WTC11 (cell line): Measurements from ENCODE around the gene BGN. TPM values are rescaled to one million over a fixed set of nuclear protein-coding genes. Genes with fewer than 3 reads are reported as not detected.

Experiments
- ATAC-seq: fragments of 200-7000 bp; cut with Tn5 transposase; 2 replicates; pipeline ENCODE4 v1.10.0; 2021; ENCODE audit warnings: mild to moderate bottlenecking, moderate library complexity
- CTCF ChIA-PET: fragments of 300-600 bp; sonication (Branson Sonifier 250); formaldehyde crosslinking; loops from one replicate; lab custom pipeline; 2021; ENCODE audit warnings: antibody characterized with exemption; lab: Charles Lee
- POLR2A ChIA-PET: fragments of 350-600 bp; sonication (Branson Sonifier 250); formaldehyde crosslinking; loops from one replicate; lab custom pipeline; 2021; ENCODE audit warnings: antibody characterized with exemption; lab: Charles Lee
- DNase-seq: peaks from one replicate; pipeline ENCODE4 v3.0.0; 2021; ENCODE audit warnings: low spot score
- H3K27ac Mint-ChIP-seq: 2 replicates; pipeline ENCODE4 v1.8.0; 2021; ENCODE audit warnings: mixed read lengths
- H3K27me3 Mint-ChIP-seq: 2 replicates; pipeline ENCODE4 v1.8.0; 2021; ENCODE audit warnings: low read depth, mild to moderate bottlenecking, moderate library complexity, mixed read lengths
- H3K36me3 Mint-ChIP-seq: 2 replicates; pipeline ENCODE4 v1.8.0; 2021; ENCODE audit warnings: mixed read lengths
- H3K4me1 Mint-ChIP-seq: 2 replicates; pipeline ENCODE4 v1.8.0; 2022; ENCODE audit warnings: mixed read lengths
- H3K4me3 Mint-ChIP-seq: 2 replicates; pipeline ENCODE4 v1.8.0; 2021; ENCODE audit warnings: mild to moderate bottlenecking, moderate library complexity, mixed read lengths
- H3K9me3 Mint-ChIP-seq: 2 replicates; pipeline ENCODE4 v1.8.0; 2021; ENCODE audit warnings: mixed read lengths
- AR ChIP-seq: fragments of 250-450 bp; sonication (Bioruptor Pico); IDR thresholded peaks from 2 replicates; pipeline ENCODE4 v1.9.0; 2021; ENCODE audit warnings: mild to moderate bottlenecking
- CDX4 ChIP-seq: fragments of 250-450 bp; sonication (Bioruptor Pico); IDR thresholded peaks from 2 replicates; pipeline ENCODE4 v1.9.0; 2021; ENCODE audit warnings: moderate library complexity, mild to moderate bottlenecking, inconsistent platforms, borderline replicate concordance
- CREM ChIP-seq: sonication (generic); formaldehyde crosslinking; IDR thresholded peaks from 2 replicates; pipeline ENCODE4 v1.8.1; 2022; ENCODE audit warnings: mild to moderate bottlenecking, missing genetic modification reagents, moderate library complexity
- E2F5 ChIP-seq: sonication (generic); formaldehyde crosslinking; IDR thresholded peaks from 2 replicates; pipeline ENCODE4 v1.8.1; 2022; ENCODE audit warnings: mild to moderate bottlenecking, moderate library complexity, missing genetic modification reagents
- FOXK1 ChIP-seq: sonication (generic); formaldehyde crosslinking; IDR thresholded peaks from 2 replicates; pipeline ENCODE4 v1.8.0; 2022; ENCODE audit warnings: mild to moderate bottlenecking, moderate library complexity, missing genetic modification reagents
- MAX ChIP-seq: sonication (generic); formaldehyde crosslinking; IDR thresholded peaks from 2 replicates; pipeline ENCODE4 v1.8.0; 2022; ENCODE audit warnings: mild to moderate bottlenecking, missing genetic modification reagents
- NFE2L1 ChIP-seq: sonication (generic); formaldehyde crosslinking; IDR thresholded peaks from 2 replicates; pipeline ENCODE4 v1.8.1; 2023; ENCODE audit warnings: missing genetic modification reagents
- NR1H2 ChIP-seq: sonication (generic); formaldehyde crosslinking; IDR thresholded peaks from 2 replicates; pipeline ENCODE4 v1.9.0; 2021; ENCODE audit warnings: mild to moderate bottlenecking, moderate library complexity, missing genetic modification reagents
- RORB ChIP-seq: fragments of 250-450 bp; sonication (Bioruptor Pico); IDR thresholded peaks from 2 replicates; pipeline ENCODE4 v1.9.0; 2021; ENCODE audit warnings: mild to moderate bottlenecking
- SMAD4 ChIP-seq: sonication (generic); formaldehyde crosslinking; IDR thresholded peaks from 2 replicates; pipeline ENCODE4 v1.8.0; 2022; ENCODE audit warnings: mild to moderate bottlenecking, missing genetic modification reagents
- STAT6 ChIP-seq: sonication (generic); formaldehyde crosslinking; conservative IDR thresholded peaks from 2 replicates; pipeline ENCODE4 v1.8.1; 2023; ENCODE audit warnings: mild to moderate bottlenecking, low read depth, missing genetic modification reagents, moderate library complexity
- TCF7 ChIP-seq: sonication (generic); formaldehyde crosslinking; IDR thresholded peaks from 2 replicates; pipeline ENCODE4 v1.8.0; 2022; ENCODE audit warnings: mild to moderate bottlenecking, low read depth, missing genetic modification reagents, moderate library complexity
- TEAD4 ChIP-seq: sonication (generic); formaldehyde crosslinking; IDR thresholded peaks from 2 replicates; pipeline ENCODE4 v1.8.0; 2022; ENCODE audit warnings: mild to moderate bottlenecking, missing genetic modification reagents
- USF2 ChIP-seq: sonication (generic); formaldehyde crosslinking; IDR thresholded peaks from 2 replicates; pipeline ENCODE4 v1.8.1; 2023; ENCODE audit warnings: mild to moderate bottlenecking, missing genetic modification reagents, moderate library complexity
- ZBTB21 ChIP-seq: sonication (generic); formaldehyde crosslinking; IDR thresholded peaks from 2 replicates; pipeline ENCODE4 v1.8.1; 2023; ENCODE audit warnings: mild to moderate bottlenecking, missing genetic modification reagents, borderline replicate concordance
- ZBTB43 ChIP-seq: sonication (generic); formaldehyde crosslinking; IDR thresholded peaks from 2 replicates; pipeline ENCODE4 v1.8.1; 2023; ENCODE audit warnings: mild to moderate bottlenecking, missing genetic modification reagents
- ZNF232 ChIP-seq: sonication (generic); formaldehyde crosslinking; IDR thresholded peaks from 2 replicates; pipeline ENCODE4 v1.8.0; 2022; ENCODE audit warnings: mild to moderate bottlenecking, missing genetic modification reagents
- ZNF396 ChIP-seq: fragments of 250-450 bp; sonication (Bioruptor Pico); IDR thresholded peaks from 2 replicates; pipeline ENCODE4 v1.8.0; 2021; ENCODE audit warnings: mild to moderate bottlenecking, moderate library complexity, borderline replicate concordance
- ZNF416 ChIP-seq: fragments of 250-450 bp; sonication (Bioruptor Pico); IDR thresholded peaks from 2 replicates; pipeline ENCODE4 v1.9.0; 2021; ENCODE audit warnings: mild to moderate bottlenecking, inconsistent platforms
- ZNF671 ChIP-seq: fragments of 250-450 bp; sonication (Bioruptor Pico); IDR thresholded peaks from 2 replicates; pipeline ENCODE4 v1.8.0; 2021; ENCODE audit warnings: mild to moderate bottlenecking
- ZSCAN18 ChIP-seq: fragments of 250-450 bp; sonication (Bioruptor Pico); IDR thresholded peaks from 2 replicates; pipeline ENCODE4 v2.1.2; 2022; ENCODE audit warnings: mild to moderate bottlenecking, moderate library complexity
- total RNA-seq: library from RNA; stranded (reverse); gene quantifications from 3 replicates; pipeline ENCODE4 v1.2.3, GENCODE V29; 2021

BGN gene
- total RNA-seq, 1 experiment from 2014 or later = 1.8 TPM

GRCh38 chrX:153463556-153463955 is 31.2 kb upstream of the BGN start (continued):
- no peak for TF ChIP-seq MAX (CRISPR knock-in tag)
- no peak for TF ChIP-seq NR1H2
- no peak for TF ChIP-seq ZNF671 (CRISPR knock-in tag)
- no peak for TF ChIP-seq CDX4 (CRISPR knock-in tag)
- TF ChIP-seq ZNF416 = no peak
- no peak for TF ChIP-seq ZBTB43 (CRISPR knock-in tag)
- no peak for TF ChIP-seq E2F5 (CRISPR knock-in tag)

GRCh38 chrX:153464116-153464515 is 30.7 kb upstream of the BGN start:
- TF ChIP-seq TCF7 (CRISPR knock-in tag) (no peak), ZSCAN18 (CRISPR knock-in tag) (no peak), TEAD4 (CRISPR knock-in tag) (no peak), RORB (CRISPR knock-in tag) (no peak), NFE2L1 (CRISPR knock-in tag) (no peak)
- Mint-ChIP-seq H3K4me1 (no peaks in the 10 kb centered on the region), H3K27ac (no peak overlapping the region), H3K27me3 (no peaks in the 10 kb centered on the region), H3K9me3 (no peaks in the 10 kb centered on the region), H3K4me3 (no peak overlapping the region), H3K36me3 (peaks cover 8% of the 10 kb centered on the region)
- ChIA-PET POLR2A (no interaction called here), CTCF (no interaction called here)
- no peak for DNase-seq
- no peak for ATAC-seq

GRCh38 chrX:153465691-153466380 is 28.9 kb upstream of the BGN start:
- Mint-ChIP-seq H3K36me3 (peaks cover 4% of the 10 kb centered on the region), H3K27me3 (no peaks in the 10 kb centered on the region), H3K4me3 (no peak overlapping the region), H3K27ac (no peak overlapping the region), H3K4me1 (no peaks in the 10 kb centered on the region), H3K9me3 (no peaks in the 10 kb centered on the region)
- DNase-seq = no peak
- ATAC-seq = no peak
- ChIA-PET POLR2A (no interaction called here), CTCF (no interaction called here)
- TF ChIP-seq NR1H2 = no peak
- no peak for TF ChIP-seq CREM
- TF ChIP-seq ZNF396 (CRISPR knock-in tag) = no peak
- no peak for TF ChIP-seq FOXK1 (CRISPR knock-in tag)
- no peak for TF ChIP-seq SMAD4 (CRISPR knock-in tag)
- no peak for TF ChIP-seq STAT6
- TF ChIP-seq RORB (CRISPR knock-in tag) = no peak
- TF ChIP-seq E2F5 (CRISPR knock-in tag) = no peak
- no peak for TF ChIP-seq AR (CRISPR knock-in tag)
- TF ChIP-seq ZBTB21 (CRISPR knock-in tag) = no peak
- no peak for TF ChIP-seq ZNF232 (CRISPR knock-in tag)
- TF ChIP-seq USF2 (CRISPR knock-in tag) = no peak
